Hepatic stellate cell (primary cell): ENCODE results near the gene HTR7.
"Not testable (repeated sequence)": the region's sequence is repeated elsewhere in the genome, so short reads cannot be mapped to it uniquely, and the experiment has no call there.

Experiments
- DNase-seq: peaks from one replicate; pipeline ENCODE4 v3.0.0; 2011; ENCODE audit warnings: low spot score

The HTR7 gene

DNA sequence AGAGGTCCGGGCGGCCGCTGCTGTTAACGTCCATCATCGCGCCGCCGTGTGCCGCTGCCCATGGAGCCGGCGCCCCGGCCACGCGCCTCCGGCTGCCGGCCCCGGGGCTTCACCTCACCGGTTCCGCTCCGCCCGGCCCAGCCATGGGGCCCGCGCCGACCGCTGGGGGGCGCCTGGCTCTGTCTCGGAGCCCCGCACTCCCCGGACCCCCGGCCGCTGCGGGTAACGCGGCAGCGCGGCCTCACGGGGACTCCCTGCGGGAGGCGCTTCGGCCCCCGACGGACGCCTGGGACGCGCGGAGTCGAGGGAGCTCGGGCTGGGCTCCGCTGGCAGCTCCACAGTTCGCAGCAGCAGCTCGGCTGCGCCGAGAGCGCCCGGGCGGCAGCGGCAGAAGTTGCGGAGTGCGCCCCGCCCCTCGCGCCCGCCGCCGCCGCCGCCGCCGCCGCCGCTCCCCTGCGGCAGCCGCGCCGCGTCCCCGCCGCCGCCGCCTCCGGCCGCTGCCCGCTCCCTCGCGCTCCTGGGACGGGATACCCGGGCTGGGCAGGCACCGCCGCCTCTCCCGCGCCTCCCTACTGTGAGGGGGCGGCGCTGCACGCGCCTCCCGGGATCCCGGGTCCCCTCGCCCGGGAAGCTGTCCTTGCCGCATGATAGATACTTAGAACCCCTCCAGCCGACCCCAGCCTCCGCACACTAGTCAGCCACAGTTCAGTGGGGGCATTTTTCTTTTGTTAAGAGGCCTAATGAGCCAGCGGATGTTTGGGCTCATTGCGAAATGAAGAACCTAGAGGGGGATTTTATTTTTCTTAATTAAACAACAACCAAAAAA, at the start of gene HTR7:
TSS of gene HTR7 (minus strand) at position 405 of the 826 bp plus-strand sequence. CDS start at position 37, 368 bp downstream.
- peak; percentile 63 for DNase-seq

DNA sequence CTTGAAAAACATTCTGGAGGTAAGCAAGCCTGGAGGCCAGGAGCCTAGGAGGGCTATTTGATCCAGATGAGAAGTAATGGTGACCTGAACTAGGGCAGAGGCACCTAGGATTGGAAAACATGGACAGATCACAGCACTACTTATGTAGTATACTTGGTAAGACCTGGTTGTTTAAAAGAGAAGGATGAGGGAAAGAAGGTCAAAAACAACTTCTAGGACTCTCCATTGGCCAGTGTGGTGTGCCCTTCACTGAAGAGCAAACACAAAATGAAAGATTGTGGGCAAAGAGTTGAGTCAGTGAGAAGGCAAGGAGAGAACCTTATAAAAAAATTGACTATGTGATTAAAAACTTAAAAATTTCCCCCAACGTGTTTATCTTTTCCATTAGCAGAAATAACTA, 48.8 kb upstream of the HTR7 start:
- no peak for DNase-seq

DNA sequence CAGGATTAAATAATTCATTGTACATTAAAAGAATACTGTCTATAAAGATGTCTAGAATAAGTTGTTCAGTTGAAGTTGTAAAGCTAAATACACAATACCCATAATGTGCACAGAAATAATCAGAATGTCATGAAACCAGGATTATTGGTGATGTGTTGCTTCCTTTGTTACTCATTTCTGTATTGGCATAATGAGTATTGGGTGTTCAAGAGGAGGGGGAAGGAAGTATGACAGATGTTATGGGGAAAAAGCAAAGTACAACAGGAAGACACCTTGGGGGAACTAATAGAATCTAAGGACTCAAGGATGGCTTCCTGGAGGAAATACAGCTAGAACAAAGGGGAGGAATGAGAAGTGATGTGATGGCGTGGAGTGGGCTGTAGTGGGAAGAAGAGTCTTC, 48.1 kb upstream of the HTR7 start:
- DNase-seq: no peak

DNA sequence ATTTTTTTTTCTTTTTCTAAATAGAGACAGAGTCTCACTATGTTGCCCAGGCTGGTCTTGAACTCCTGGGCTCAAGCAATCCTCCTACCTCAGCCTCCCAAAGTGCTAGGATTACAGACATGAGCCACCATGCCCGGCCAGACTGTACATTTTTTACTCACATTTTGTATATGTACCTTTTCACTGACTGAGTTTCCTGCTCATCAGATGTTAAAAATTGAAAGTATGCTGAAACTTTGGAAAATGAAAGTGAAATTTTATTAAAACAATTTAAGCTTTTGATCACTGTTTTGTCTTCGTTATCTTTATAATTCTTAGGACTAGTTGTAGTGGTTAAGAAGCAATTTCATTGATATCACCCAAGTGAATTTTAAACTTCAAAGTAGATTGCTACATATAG, 39.1 kb upstream of the HTR7 start:
- DNase-seq: not testable (repeated sequence)

DNA sequence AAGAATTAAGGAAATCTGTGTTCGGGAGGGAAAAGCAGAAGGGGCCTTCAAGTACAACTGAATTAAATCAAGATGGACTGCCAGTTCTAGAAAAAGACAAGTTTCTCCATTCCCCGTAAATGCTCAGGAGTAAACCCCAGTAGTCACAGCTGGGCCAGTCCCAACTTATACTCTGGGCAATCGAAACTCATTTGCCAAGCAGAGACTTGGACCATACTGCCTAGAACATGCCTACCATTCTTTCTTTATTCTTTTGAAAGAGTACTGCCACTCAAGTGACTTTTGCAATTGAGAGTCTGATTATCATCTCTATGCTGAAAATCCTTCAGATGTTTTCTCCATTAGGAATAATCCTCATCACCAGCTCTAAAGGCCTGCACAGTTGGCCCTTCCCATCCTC, 35.4 kb upstream of the HTR7 start:
- DNase-seq: no peak

DNA sequence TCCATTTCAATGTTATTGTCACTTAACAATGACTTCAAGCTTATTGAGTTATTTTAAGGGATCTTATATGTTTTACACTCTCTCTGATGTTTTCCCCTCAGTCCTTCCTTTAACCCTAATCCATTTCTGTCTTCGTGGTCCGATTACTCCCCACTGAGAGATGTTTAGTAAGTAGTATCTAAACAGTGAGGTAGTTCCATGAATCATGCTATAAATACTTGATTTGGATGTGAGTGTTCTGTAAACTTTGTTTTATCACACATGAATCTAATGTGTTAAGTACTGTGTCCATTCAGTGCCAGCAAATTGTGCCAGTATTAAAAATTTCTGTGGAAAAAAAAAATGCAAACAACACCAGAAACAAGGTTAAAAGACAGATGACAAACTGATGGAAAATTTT, 32.5 kb upstream of the HTR7 start:
- DNase-seq: no peak

DNA sequence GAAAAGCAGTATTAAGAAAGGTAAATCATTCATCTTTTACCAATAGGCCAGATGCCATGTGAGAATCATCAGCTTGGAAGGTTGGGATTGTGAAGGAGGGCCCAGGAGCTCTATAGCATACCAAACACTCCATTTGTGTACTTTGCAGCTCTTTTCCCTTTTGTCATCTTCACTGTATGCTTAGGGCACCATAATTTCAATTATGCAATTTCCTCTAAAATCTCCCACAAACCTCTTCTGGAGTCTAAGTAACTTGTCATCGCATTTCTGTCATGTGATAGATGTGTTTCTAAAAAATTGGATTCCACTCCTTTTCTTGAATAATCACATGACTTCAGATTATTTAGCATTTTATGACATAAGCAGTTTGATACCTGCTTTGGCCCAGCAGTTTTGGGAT, 31.8 kb upstream of the HTR7 start:
- DNase-seq: no peak

DNA sequence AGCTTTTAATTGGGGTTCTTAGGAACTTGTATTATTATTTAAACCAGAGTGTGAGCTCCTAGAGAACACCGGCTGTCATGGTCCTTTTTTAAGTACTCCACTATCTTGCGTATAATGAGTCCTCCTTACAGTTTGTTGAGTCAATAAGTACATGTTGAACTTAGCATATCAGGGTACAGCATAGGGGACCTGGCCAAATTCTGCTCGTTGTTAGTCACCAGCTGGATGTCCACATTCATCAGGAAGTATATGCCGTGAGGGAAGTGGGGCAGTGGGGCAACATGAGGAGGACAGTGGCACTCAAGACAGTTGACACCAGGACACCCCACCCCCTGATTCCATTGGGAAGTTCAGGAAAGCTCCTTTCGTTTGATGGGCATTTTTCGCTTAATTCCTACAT, 30.5 kb upstream of the HTR7 start:
- DNase-seq: no peak

DNA sequence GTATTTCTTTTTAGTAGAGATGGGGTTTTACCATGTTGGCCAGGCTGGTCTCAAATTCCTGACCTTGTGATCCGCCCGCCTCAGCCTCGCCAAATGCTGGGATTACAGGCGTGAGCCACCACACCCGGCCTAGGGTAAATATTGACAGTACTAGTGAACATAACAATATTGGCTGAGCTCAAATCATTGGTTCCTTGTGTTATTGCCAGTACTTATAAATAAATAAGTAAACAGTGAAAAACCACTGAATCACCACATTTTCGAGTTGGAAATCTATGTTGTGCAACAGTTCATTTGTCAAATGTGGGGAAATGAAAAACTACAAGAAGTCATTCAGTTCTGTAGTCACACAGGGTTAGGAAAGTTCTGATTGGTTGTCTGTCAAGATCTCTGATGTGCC, 29.7 kb upstream of the HTR7 start:
- no peak for DNase-seq

DNA sequence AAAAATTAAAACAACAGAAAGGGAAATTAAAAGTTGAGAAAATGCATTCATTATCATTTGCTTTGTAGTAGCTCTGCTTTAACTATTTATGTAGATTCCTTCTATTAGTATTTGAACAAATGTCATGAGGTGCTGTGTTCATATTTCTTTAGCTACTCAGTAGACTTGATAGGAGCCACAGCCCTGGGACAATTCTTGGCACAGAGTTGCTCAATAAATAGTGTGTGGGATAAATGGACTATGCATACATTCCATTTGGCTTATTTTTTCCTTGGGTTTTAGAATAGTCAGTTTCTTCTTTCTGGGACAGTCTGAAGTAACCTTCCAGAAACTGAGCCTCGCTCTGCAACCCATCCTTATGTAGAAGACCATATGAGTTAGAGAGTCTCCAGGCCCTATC, 27.3 kb upstream of the HTR7 start:
- DNase-seq: peak; percentile 35

DNA sequence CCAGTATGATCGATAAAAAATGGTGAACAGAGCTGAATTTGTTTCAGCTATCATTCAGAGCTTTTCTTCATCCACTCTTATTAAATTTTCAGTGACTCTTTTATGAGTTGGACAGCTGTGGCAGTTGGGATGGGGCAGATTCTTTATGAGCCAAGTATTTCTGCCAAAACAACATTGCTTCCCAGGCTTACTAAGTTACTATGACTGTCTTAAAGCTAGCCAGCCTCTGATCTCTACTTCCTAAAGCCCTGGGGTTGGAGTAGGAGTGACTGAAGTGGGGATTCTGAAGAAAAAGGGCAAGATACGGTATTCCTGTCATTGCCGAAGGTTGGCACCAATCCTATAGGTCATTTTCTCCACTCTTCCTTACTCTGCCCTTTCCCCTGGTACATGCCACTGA, 26.6 kb upstream of the HTR7 start:
- no peak for DNase-seq

DNA sequence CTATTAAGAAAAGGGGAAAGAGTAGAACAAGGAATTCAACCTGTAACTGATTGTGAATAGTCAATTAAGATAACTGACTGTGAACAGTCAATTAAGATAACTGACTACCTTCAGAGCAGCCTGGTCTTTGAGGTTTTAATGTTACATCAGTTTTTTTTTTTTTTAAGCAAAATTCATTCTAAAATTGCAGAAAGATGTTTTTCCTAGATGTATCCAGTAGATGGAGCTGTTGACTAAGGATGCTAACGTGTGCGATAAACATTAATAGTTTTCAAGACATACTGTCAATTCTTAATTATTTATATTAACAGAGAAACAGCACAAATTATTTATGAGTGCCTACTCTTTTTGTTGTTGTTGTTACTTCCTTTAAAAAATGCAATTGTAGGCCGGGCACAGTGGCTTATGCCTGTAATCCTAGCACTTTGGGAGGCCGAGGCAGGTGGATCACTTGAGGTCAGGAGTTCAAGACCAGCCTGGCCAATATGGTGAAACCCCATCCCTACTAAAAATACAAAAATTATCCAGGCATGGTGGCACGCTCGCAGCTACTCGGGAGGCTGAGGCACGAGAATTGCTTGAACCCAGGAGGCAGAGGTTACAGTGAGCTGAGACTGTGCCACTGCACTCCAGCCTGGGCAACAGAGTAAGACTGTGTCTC, 22.4 kb upstream of the HTR7 start:
- DNase-seq: not testable (repeated sequence)

DNA sequence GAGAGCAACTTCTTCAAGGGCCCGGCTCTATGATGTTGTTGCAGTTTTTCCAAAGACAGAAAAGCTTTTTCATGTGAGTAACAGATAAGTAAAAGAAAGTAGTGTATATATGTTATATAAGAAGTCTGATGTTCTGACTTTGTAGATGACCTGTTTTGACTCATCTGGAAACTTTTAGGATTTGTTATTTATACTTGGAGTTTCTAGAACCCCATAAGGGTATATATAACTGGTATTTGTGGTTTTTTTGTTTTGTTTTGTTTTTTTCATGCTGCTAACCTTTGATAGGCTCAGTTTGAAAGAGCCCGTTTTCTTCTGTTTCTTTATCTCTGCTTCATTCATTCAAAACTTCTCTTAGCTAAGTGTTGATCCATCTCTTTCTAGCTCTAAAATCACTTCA, 21.2 kb upstream of the HTR7 start:
- no peak for DNase-seq

DNA sequence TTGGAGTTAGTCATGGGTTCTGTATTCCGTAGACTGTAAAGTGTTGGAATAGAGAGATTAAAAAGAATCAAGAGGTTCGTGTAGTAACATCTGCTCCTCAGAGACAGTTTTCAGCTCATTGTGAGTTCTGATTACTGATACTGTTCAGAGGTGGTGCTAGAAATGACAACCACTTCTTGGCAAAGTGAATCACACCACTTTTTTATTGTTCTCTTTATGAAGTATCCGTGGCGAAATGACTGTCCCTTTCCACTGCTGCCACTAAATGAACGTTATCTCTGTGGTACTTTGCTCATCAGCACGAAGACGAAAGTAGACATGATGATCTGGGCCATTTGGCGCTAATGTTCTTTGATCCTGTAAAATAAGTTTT, 14.8 kb upstream of the HTR7 start:
- no peak for DNase-seq

DNA sequence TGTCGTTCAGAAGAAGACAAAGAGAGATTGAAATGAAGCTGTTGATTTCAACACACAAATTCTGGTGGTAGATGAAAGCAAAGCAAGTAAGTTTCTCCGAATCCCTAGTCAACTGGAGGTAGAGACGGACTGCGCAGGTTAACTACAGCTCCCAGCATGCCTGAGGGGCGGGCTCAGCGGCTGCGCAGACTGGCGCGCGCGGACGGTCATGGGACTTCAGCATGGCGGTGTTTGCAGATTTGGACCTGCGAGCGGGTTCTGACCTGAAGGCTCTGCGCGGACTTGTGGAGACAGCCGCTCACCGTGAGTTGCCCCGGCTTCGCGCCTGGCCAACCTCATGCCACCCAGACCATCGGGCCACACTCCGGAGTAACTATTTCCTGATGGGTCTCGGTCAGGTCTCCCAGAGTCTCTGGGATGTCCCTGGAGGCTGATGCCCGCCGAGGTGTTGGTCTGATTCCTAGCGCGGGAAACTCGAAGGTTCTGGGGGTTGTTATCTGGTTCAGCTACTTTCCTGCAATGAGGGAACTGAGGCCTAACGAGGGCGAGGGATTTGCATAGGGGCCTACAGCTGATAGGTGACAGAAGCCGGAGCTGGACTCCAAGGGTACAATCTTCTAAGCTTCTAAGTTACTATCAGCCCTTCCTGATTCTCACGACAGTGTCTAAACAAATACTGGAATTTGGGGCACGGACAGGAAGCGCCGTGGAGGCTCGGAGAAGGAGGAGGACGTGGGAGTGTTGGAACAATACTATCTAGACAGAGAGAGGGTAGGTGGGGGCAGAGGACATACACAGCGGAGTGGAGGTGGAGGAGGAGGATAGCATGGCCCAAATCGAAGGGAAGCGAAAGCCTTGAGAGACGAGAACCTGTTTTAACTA, 14.2 kb upstream of the HTR7 start, which contains the start of gene RPP30:
TSS of gene RPP30 (plus strand) at position 209 of the 882 bp plus-strand sequence. CDS start at position 222, 13 bp downstream.
- DNase-seq: peak; percentile 81

DNA sequence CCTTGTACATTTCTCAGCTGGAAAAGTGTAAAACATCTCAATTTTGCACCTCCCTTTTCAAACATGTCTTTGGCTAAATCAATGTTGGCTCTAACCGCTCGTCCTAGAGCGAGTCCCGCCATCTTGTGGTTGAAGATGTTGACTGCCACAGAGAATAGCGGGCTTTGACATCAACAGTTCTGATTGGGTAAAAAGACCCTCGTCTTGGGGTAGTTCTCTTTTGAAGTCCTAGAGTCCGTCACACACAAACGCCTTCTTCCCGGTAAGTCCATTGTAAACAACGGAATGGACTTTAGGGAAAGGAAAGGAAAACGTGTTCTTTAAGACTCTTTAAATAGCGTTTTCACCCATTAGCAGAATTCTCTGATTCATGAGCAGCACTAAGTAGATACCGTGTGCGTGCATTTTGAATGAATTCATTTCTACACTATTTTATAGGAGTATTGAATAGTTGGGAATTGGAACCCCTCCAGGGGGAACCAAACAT, 13.5 kb upstream of the HTR7 start:
- no peak for DNase-seq

DNA sequence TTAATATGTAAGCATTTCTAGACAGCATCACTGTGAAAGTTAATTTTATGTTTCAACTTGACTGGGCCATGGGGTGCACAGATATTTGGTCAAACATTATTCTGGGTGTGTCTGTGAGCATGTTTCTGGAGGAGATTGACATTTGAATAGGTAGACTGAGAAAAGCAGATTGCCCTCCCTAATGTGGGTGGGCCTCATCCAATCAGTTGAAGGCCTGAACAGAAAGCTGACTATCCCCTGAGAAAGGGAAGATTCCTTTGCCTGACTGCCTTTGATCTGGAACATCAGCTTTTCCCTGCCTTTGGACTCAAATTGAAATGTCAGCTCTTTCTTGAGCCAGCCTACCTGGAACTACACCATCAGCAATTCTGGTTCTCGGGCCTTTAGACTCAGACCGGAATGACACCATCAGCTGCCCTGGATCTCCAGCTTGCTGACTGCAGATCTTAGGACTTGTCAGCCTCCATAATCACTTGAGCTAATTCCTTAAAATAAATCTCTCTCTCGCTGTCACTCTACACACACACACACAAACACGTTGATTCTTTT, 8.3 kb upstream of the HTR7 start:
- no peak for DNase-seq

DNA sequence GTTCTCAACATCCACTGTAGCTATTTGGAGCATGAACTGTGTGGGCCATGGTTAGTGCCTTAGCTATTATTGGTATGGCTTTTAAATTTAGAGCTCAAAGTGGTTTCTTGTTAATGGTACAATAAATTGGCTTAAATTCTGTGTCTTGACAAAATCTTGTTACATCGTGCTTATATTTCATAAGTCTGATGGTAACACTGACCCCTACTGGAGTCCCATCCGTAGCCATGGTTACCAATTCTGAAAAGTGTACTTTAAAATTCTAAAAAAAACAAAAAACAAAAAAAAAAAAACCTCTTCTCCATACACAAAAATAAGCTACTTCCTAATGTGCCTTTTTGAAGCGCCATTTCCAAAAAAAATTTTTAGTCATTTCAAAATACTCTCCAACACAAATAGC, 7.6 kb upstream of the HTR7 start:
- DNase-seq: peak; percentile 31

DNA sequence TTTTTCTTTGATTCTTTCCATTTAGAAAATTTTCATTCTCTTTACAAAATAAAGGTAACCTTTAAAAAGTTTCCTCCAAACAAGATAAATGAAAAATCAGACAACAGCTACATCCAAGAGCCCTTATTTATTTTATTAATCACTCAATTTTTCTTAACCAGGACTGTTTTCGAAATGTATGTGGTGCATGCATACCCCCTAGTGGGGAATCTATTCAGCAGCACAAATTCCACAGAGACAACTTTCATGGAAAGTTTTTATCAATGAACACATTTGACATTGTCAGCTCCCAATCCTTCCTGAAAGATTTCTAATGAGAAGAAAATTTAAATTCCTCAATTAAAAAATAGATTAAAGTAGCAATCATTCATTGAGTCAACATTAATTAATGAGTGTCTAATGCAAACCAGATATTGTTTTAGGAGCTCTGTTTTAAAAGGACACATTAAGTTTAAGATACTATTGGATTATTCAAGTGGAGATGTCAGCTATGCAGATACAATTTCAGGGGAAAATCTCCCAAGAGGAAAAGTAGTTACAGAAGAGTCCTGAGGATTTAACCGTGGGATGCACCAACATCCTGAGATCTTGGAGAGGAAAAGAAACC, 5.2 kb upstream of the HTR7 start:
- peak; percentile 40 for DNase-seq

DNA sequence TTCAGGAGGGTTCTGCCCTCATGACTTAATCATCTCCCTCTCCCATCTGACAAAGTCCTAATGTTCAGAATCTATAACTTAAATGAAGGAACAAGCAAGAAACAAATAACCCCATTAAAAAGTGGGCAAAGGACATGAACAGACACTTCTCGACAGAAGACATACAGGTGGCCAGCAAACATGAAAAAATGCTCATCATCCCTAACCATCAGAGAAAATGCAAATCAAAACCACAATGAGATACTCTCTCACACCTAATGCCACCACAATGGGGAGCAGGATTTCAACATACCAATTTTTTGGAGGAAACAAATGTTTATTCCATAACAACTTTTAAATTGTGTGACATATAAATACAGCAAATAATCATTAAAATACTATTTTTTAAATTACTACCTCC, 3.0 kb upstream of the HTR7 start:
- DNase-seq: no peak

DNA sequence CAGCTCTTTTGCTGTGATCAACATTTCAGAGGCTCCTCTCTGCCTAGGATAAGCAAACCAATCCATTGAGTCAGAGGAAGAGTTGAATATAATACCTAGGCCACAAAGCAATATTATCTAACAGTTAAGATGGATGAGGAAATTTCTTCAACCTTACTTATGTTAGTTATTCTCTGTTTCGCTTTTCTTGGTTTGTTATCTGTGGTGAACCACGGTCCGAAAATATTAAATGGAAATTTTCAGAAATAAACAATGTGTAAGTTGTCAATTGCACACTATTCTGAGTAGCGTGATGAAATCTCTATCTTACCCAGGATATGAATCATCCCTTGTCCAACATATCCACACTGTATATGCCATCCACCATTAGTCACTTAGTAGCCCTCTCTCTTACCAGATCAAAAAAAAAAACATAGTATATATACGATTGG, 1.5 kb upstream of the HTR7 start:
- DNase-seq: no peak
